Colonic mucosa (tissue), 4 donors: ENCODE data around the gene THEM5. TPM values are rescaled to one million over a fixed set of nuclear protein-coding genes. Genes with fewer than 3 reads are reported as not detected.
"Not testable (repeated sequence)": the region's sequence is repeated elsewhere in the genome, so short reads cannot be mapped to it uniquely, and the experiment has no call there.

Source experiments
- DNase-seq: peaks from one replicate; pipeline ENCODE4 v3.0.0-alpha.2; 2020
- H3K27ac ChIP-seq: fragments of 200-600 bp; one replicate; pipeline ENCODE4 v1.8.0; 2021
- H3K27me3 ChIP-seq: fragments of 200-600 bp; one replicate; pipeline ENCODE4 v1.8.0; 2021
- H3K36me3 ChIP-seq: fragments of 200-600 bp; one replicate; pipeline ENCODE4 v1.8.0; 2021
- H3K4me1 ChIP-seq: fragments of 200-600 bp; one replicate; pipeline ENCODE4 v1.8.0; 2021; ENCODE audit warnings: mild to moderate bottlenecking
- H3K4me3 ChIP-seq: fragments of 200-600 bp; one replicate; pipeline ENCODE4 v1.8.0; 2021
- H3K9ac ChIP-seq, 2 donors: one replicate each; pipeline ENCODE4 v1.7.0; 2013; ENCODE audit warnings: control low read depth in 2 of 2, low read depth in 2 of 2, low read length in 2 of 2
- H3K9me3 ChIP-seq: fragments of 200-600 bp; one replicate; pipeline ENCODE4 v1.8.0; 2021
- CTCF ChIP-seq: fragments of 200-600 bp; IDR thresholded peaks from one replicate; pipeline ENCODE4 v1.8.0; 2022; ENCODE audit warnings: antibody characterized with exemption, mild to moderate bottlenecking
- intact Hi-C: fragments of 100-400 bp; cut with DNase I; formaldehyde crosslinking; loops from one replicate; pipeline ENCODE4 v1.14.1; 2022
- total RNA-seq, 2 donors: library from RNA; stranded (reverse); fragmentation: NEBNext Ultra II Directional in 1 of 2; extraction: Animal tissue kit (Norgen Biotek cat#: 25700) in 1 of 2; gene quantifications; one replicate each; pipeline ENCODE4 v1.2.1, GENCODE V29; 2021
- donor health status: healthy.
- donor health status: DM: no; HTN: no; CAD: no.
- donor health status: DM: no; HTN: no; CAD: no.

The THEM5 gene
- total RNA-seq, 2 donors from 2014 or later, result not detected

- Histone ChIP-seq H3K4me1 (no peaks in the 10 kb centered on the region), H3K27me3 (no peaks in the 10 kb centered on the region), H3K36me3 (no peaks in the 10 kb centered on the region), H3K27ac (no peak overlapping the region), H3K9me3 (no peaks in the 10 kb centered on the region), H3K9ac (no peak overlapping the region), H3K4me3 (no peak overlapping the region)
- no peak for DNase-seq
- TF ChIP-seq CTCF, result no peak
- intact Hi-C loops, result loop anchor here (5.0 kb wide), 1 partner anchor 117 kb away; no protein-coding TSS in a partner anchor
Observed at GRCh38 chr1:151885479-151885878, 32.0 kb upstream of the THEM5 start.

- DNase-seq, H3K4me1 ChIP-seq, H3K27ac ChIP-seq, H3K36me3 ChIP-seq, H3K27me3 ChIP-seq, H3K4me3 ChIP-seq, H3K9me3 ChIP-seq, H3K9ac ChIP-seq: not testable (repeated sequence)
- intact Hi-C loops, result loop anchor here (5.0 kb wide), 1 partner anchor 117 kb away; no protein-coding TSS in a partner anchor
Observed at GRCh38 chr1:151884879-151885278, 31.4 kb upstream of the THEM5 start.

- intact Hi-C loops, H3K9ac ChIP-seq, H3K9me3 ChIP-seq, H3K4me1 ChIP-seq, H3K27ac ChIP-seq, H3K27me3 ChIP-seq, H3K36me3 ChIP-seq, H3K4me3 ChIP-seq, DNase-seq: not testable (repeated sequence)
Observed at GRCh38 chr1:151884445-151884844, 30.9 kb upstream of the THEM5 start.

- H3K9ac ChIP-seq, H3K9me3 ChIP-seq, H3K27me3 ChIP-seq, H3K27ac ChIP-seq, intact Hi-C loops, DNase-seq, H3K4me3 ChIP-seq, H3K36me3 ChIP-seq, H3K4me1 ChIP-seq: not testable (repeated sequence)
Observed at GRCh38 chr1:151883898-151884297, 30.4 kb upstream of the THEM5 start.

- intact Hi-C loops, DNase-seq, H3K4me3 ChIP-seq, H3K27ac ChIP-seq, H3K27me3 ChIP-seq, H3K4me1 ChIP-seq, H3K9me3 ChIP-seq, H3K9ac ChIP-seq, H3K36me3 ChIP-seq: not testable (repeated sequence)
Observed at GRCh38 chr1:151882918-151883317, 29.4 kb upstream of the THEM5 start.

- no peak for TF ChIP-seq CTCF
Observed at GRCh38 chr1:151882466-151882865, 29.0 kb upstream of the THEM5 start.

GRCh38 chr1:151881479-151881878 lies 28.0 kb upstream of the THEM5 start:
- Histone ChIP-seq H3K36me3 (no peaks in the 10 kb centered on the region), H3K27me3 (no peaks in the 10 kb centered on the region), H3K4me3 (no peak overlapping the region), H3K4me1 (no peaks in the 10 kb centered on the region), H3K9ac (no peak overlapping the region), H3K27ac (no peak overlapping the region), H3K9me3 (no peaks in the 10 kb centered on the region)
- no peak for DNase-seq
- no peak for TF ChIP-seq CTCF
- intact Hi-C loops, result no loop called here

More at GRCh38 chr1:151882466-151882865, 29.0 kb upstream of the THEM5 start:
- Histone ChIP-seq H3K9me3 (no peaks in the 10 kb centered on the region), H3K9ac (no peak overlapping the region), H3K36me3 (no peaks in the 10 kb centered on the region), H3K4me1 (no peaks in the 10 kb centered on the region), H3K27me3 (no peaks in the 10 kb centered on the region), H3K27ac (no peak overlapping the region), H3K4me3 (no peak overlapping the region)
- intact Hi-C loops, result no loop called here
- DNase-seq, result no peak
